OCI-LY7 (cell line): ENCODE data around the gene UBE2G1.

Experiments
- CTCF ChIP-seq: fragments of 200-600 bp; sonication (generic); conservative IDR thresholded peaks from 2 replicates; pipeline ENCODE4 v1.5.1; 2014; ENCODE audit warnings: mild to moderate bottlenecking, antibody characterized with exemption, low read length, moderate library complexity, mixed read lengths
- EZH2phosphoT487 ChIP-seq: fragments of 200-600 bp; sonication (generic); IDR thresholded peaks from 2 replicates; pipeline ENCODE4 v1.6.1; 2018; ENCODE audit warnings: low read depth, borderline replicate concordance, mild to moderate bottlenecking, mixed run types, antibody characterized with exemption, low read length, moderate library complexity, mixed read lengths

- TF ChIP-seq CTCF (no peak), EZH2phosphoT487 (no peak)
Observed at GRCh38 chr17:4229627-4230541, 136.6 kb downstream of the UBE2G1 start.
